Measurements from ENCODE around the gene BZW2. TPM values are rescaled to one million over a fixed set of nuclear protein-coding genes. Genes with fewer than 3 reads are reported as not detected.

The BZW2 gene
- total RNA-seq, 1 donor from 2014 or later, result 126 TPM

DNA sequence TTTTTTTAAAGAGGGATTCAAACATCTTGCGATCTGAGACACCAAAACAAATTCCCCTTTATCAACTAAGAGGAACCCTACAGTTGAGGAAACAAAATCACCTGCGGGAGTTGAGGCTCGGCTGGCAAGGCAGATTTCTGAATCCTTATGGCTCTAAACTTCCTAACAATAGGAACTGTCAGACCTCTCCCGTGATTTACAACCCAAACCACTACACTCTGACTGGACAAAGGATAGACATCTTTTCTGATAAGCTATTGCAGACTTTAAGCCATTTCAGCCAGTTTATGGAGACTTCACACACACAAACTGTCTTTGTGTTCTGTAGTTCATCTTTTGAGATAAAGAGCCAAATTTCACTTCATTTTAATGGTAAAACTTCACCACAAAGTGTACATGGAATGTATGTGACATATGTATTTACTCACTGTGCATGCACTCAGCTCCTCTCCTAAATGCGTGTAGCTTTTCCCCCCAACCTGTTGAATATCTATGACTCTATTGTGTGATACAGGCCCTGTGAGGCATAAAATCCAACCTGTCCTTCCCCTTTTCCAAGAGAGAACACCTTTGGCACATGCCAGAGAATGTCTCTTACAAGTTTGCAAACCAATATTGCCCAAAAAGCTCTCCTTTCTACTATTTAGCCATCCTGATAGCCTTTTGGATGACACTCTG is 92.2 kb downstream of the BZW2 start:
- DNase-seq (ENCODE audit: low spot score), result no peak
- H3K27me3 Mint-ChIP-seq (ENCODE audit: insufficient read depth, low read depth), result peaks cover 4% of the 10 kb centered on the region
- H3K9me3 Mint-ChIP-seq, result no peaks in the 10 kb centered on the region
- Histone ChIP-seq H3K79me2 (ENCODE audit: low read depth) (no peaks in the 10 kb centered on the region), H3K4me2 (no peak overlapping the region), H2AFZ (replicated peaks) (no peak overlapping the region), H3K36me3 (no peaks in the 10 kb centered on the region), H3K27me3 (no peaks in the 10 kb centered on the region), H3K9me3 (ENCODE audit: low read depth) (no peaks in the 10 kb centered on the region), H3K27ac (no peak overlapping the region), H4K20me1 (ENCODE audit: low read depth) (no peaks in the 10 kb centered on the region), H3F3A (ENCODE audit: low read depth) (no peaks in the 10 kb centered on the region), H3K9ac (no peak overlapping the region), H3K4me1 (peaks cover 8% of the 10 kb centered on the region), H3K4me3 (no peak overlapping the region)
- no peak overlapping the region for H3K27ac Mint-ChIP-seq
- H3K36me3 Mint-ChIP-seq, result no peaks in the 10 kb centered on the region
- H3K4me3 Mint-ChIP-seq, result no peak overlapping the region
- TF ChIP-seq EZH2phosphoT487 (IDR thresholded peaks at IDR 0.05) (no peak), EZH2 (IDR thresholded peaks at IDR 0.05) (no peak)
- TF ChIP-seq, protein P1, sequence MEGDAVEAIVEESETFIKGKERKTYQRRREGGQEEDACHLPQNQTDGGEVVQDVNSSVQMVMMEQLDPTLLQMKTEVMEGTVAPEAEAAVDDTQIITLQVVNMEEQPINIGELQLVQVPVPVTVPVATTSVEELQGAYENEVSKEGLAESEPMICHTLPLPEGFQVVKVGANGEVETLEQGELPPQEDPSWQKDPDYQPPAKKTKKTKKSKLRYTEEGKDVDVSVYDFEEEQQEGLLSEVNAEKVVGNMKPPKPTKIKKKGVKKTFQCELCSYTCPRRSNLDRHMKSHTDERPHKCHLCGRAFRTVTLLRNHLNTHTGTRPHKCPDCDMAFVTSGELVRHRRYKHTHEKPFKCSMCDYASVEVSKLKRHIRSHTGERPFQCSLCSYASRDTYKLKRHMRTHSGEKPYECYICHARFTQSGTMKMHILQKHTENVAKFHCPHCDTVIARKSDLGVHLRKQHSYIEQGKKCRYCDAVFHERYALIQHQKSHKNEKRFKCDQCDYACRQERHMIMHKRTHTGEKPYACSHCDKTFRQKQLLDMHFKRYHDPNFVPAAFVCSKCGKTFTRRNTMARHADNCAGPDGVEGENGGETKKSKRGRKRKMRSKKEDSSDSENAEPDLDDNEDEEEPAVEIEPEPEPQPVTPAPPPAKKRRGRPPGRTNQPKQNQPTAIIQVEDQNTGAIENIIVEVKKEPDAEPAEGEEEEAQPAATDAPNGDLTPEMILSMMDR (IDR thresholded peaks at IDR 0.05), result no peak
- peaks cover 19% of the 10 kb centered on the region for H3K4me1 Mint-ChIP-seq

DNA sequence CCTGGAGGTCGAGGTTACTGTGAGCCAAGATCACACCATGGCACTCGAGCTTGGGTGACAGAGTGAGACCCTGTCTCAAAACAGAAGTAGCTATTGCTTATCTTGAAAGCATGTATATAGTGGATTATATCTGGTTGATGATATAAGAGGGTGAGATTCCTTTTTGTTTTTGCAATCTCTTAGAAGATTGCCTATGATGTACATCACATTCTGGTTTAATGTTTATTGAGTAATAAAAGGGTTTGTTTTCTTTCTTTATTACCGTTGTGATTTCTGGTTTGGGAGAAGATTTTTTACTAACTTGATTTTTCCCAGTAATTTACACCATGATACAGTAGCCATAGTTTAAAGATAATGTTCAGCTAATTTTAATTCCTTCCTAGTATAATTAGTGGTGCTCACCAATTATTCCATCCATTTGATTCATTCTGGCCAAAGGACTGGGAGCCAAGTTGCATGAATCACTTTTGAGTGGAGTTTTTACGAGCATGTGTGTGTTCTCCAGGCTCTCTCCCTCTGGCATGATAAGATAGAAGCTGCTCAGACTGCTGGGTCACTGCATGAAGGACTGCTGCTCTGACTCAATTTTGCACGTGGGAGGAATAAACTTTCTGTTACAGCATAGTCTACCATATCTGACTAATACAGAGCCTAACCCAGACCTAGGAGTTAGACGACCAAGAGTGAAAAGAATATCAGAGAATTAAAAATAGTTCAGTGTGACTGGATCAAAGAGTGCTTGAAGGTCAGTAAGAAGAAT is 94.1 kb downstream of the BZW2 start:
- H2AFZ ChIP-seq (replicated peaks), result no peak overlapping the region
- peaks cover 11% of the 10 kb centered on the region for H3F3A ChIP-seq (ENCODE audit: low read depth)
- TF ChIP-seq EZH2phosphoT487 (IDR thresholded peaks at IDR 0.05) (no peak), EZH2 (IDR thresholded peaks at IDR 0.05) (no peak)
- TF ChIP-seq, protein P1 (IDR thresholded peaks at IDR 0.05), result no peak
- H3K27ac ChIP-seq, result no peak overlapping the region
- Mint-ChIP-seq H3K4me1 (peaks cover 21% of the 10 kb centered on the region), H3K4me3 (no peak overlapping the region), H3K27ac (no peak overlapping the region), H3K36me3 (no peaks in the 10 kb centered on the region), H3K9me3 (no peaks in the 10 kb centered on the region), H3K27me3 (ENCODE audit: insufficient read depth, low read depth) (peaks cover 4% of the 10 kb centered on the region)
- H3K4me1 ChIP-seq, result peaks cover 13% of the 10 kb centered on the region
- H3K4me3 ChIP-seq, result no peak overlapping the region
- H3K9me3 ChIP-seq (ENCODE audit: low read depth), result no peaks in the 10 kb centered on the region
- H4K20me1 ChIP-seq (ENCODE audit: low read depth), result no peaks in the 10 kb centered on the region
- H3K79me2 ChIP-seq (ENCODE audit: low read depth), result no peaks in the 10 kb centered on the region
- H3K27me3 ChIP-seq, result no peaks in the 10 kb centered on the region
- DNase-seq (ENCODE audit: low spot score), result no peak
- H3K36me3 ChIP-seq, result no peaks in the 10 kb centered on the region
- H3K9ac ChIP-seq, result no peak overlapping the region
- no peak overlapping the region for H3K4me2 ChIP-seq

DNA sequence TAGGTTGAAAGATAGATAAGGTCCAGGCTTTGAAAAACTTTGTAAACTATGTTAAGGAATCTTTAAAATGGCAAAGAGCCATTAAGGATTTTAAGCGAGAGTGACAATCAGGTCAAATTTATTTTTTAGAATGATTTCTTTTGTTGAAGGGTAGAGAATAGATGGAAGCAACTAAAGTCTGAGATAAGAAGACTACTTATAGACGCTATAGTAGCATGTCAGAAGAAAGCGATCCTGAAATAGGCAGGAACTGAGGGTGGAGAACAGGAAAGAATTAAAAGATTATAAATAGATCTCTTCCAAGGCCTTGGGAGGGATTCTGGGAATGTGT is 94.6 kb downstream of the BZW2 start:
- Histone ChIP-seq H3K27me3 (no peaks in the 10 kb centered on the region), H3K9me3 (ENCODE audit: low read depth) (no peaks in the 10 kb centered on the region), H3K4me2 (no peak overlapping the region), H3K4me1 (peaks cover 16% of the 10 kb centered on the region), H3K36me3 (no peaks in the 10 kb centered on the region), H3K79me2 (ENCODE audit: low read depth) (no peaks in the 10 kb centered on the region), H3F3A (ENCODE audit: low read depth) (peaks cover 16% of the 10 kb centered on the region), H3K9ac (no peak overlapping the region), H3K4me3 (no peak overlapping the region), H2AFZ (replicated peaks) (no peak overlapping the region), H4K20me1 (ENCODE audit: low read depth) (no peaks in the 10 kb centered on the region), H3K27ac (no peak overlapping the region)
- Mint-ChIP-seq H3K4me1 (peaks cover 21% of the 10 kb centered on the region), H3K36me3 (no peaks in the 10 kb centered on the region), H3K27ac (no peak overlapping the region), H3K27me3 (ENCODE audit: insufficient read depth, low read depth) (peaks cover 4% of the 10 kb centered on the region), H3K4me3 (no peak overlapping the region), H3K9me3 (no peaks in the 10 kb centered on the region)
- TF ChIP-seq EZH2 (IDR thresholded peaks at IDR 0.05), result no peak
- no peak for TF ChIP-seq EZH2phosphoT487 (IDR thresholded peaks at IDR 0.05)
- TF ChIP-seq, protein P1 (IDR thresholded peaks at IDR 0.05), result no peak
- DNase-seq (ENCODE audit: low spot score), result no peak
